ENCODE results near the gene RAB6D.
"Not testable (repeated sequence)": the region's sequence is repeated elsewhere in the genome, so short reads cannot be mapped to it uniquely, and the experiment has no call there.

DNA sequence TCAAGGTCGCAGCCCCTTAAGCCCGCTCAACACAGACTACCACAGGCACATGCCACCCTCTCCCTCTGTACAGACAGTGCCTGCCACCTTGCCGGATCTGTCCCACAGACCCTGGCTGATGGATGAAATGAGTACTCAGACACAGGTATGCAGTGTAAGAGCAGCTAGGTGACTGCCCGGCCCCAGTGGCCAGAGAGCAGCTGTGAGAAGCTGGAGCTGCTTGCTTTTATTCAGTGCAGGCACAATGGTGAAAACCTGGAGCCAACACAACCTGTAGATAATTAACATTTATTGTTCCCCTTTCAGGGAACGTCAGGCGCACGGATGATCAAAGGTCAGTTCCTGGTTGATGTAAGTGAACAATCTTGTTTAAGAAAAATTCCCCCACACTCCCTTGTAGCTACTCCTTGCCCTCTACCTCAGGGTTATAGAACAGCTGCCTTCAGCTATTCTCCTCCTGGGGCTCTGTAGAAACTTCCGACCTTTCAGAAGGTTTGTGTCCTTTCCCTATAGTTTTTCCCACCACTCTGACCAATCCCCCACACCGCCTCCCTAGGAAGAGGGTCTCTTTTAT lies 4.6 kb upstream of the RAB6D start:
- TF ChIP-seq, protein P1, sequence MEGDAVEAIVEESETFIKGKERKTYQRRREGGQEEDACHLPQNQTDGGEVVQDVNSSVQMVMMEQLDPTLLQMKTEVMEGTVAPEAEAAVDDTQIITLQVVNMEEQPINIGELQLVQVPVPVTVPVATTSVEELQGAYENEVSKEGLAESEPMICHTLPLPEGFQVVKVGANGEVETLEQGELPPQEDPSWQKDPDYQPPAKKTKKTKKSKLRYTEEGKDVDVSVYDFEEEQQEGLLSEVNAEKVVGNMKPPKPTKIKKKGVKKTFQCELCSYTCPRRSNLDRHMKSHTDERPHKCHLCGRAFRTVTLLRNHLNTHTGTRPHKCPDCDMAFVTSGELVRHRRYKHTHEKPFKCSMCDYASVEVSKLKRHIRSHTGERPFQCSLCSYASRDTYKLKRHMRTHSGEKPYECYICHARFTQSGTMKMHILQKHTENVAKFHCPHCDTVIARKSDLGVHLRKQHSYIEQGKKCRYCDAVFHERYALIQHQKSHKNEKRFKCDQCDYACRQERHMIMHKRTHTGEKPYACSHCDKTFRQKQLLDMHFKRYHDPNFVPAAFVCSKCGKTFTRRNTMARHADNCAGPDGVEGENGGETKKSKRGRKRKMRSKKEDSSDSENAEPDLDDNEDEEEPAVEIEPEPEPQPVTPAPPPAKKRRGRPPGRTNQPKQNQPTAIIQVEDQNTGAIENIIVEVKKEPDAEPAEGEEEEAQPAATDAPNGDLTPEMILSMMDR (IDR thresholded peaks at IDR 0.05 in 2 of 3, conservative IDR thresholded peaks at IDR 0.05 in 1 of 3; ENCODE audit: insufficient read depth in 2 of 3, low read depth in 1 of 3, low read length in 3 of 3) = not testable (repeated sequence)
- not testable (repeated sequence) for TF ChIP-seq SIN3A (IDR thresholded peaks at IDR 0.05; ENCODE audit: borderline replicate concordance in 2 of 2, control insufficient read depth in 1 of 2, low read depth in 2 of 2, low read length in 2 of 2); ZBTB7A (IDR thresholded peaks at IDR 0.05; ENCODE audit: borderline replicate concordance, control insufficient read depth, low read depth, low read length); BRD4 (IDR thresholded peaks at IDR 0.05); FOXM1 (IDR thresholded peaks at IDR 0.05; ENCODE audit: low read depth); FOXM1 (CRISPR knock-in tag; IDR thresholded peaks at IDR 0.05; ENCODE audit: low read depth); MXI1 (IDR thresholded peaks at IDR 0.05; ENCODE audit: low read depth, low read length); SP1 (CRISPR knock-in tag; IDR thresholded peaks at IDR 0.05); POLR2AphosphoS5 (IDR thresholded peaks at IDR 0.05; ENCODE audit: control insufficient read depth, insufficient read depth, low read depth, low read length); CEBPB (tag; IDR thresholded peaks at IDR 0.05)

Measured in K562 (cell line).